ENCODE results near the gene PBX3. TPM values are rescaled to one million over a fixed set of nuclear protein-coding genes. Genes with fewer than 3 reads are reported as not detected.

The PBX3 gene
- total RNA-seq, 2 donors from 2014 or later, result 37.5 to 46.1 TPM

GRCh38 chr9:125782718-125783117 is 35.5 kb downstream of the PBX3 start:
- peaks cover 9% of the 10 kb centered on the region for H3K4me1 Mint-ChIP-seq
- H3K36me3 ChIP-seq (ENCODE audit: control insufficient read depth, insufficient read depth, low read length), result peaks cover 40% of the 10 kb centered on the region
- peaks cover 27% of the 10 kb centered on the region for H3K9me3 Mint-ChIP-seq
- H3K27me3 ChIP-seq (ENCODE audit: control insufficient read depth, insufficient read depth, low read length, poor library complexity, severe bottlenecking), result no peaks in the 10 kb centered on the region
- no peaks in the 10 kb centered on the region for H3K4me1 ChIP-seq (ENCODE audit: control insufficient read depth, insufficient read depth, low read length)
- no peak overlapping the region for H3K27ac ChIP-seq (ENCODE audit: low read depth, low read length)
- WGBS, 2 experiments (ENCODE audit: insufficient coverage in 1 of 2, insufficient read length in 1 of 2), result 89% methylated on average over 2 of the region's 2 CpGs; no CpG with 5 or more reads in 1 of the 2 experiments
- TF ChIP-seq CTCF (conservative IDR thresholded peaks at IDR 0.05), result no peak
- H3K9ac ChIP-seq (ENCODE audit: extremely low read depth, low read length, poor library complexity, severe bottlenecking), result no peak overlapping the region
- no peak overlapping the region for H3K4me3 Mint-ChIP-seq
- H3K4me3 ChIP-seq (ENCODE audit: low read length), result no peak overlapping the region
- DNase-seq, result no peak
- peaks cover 23% of the 10 kb centered on the region for H3K9me3 ChIP-seq (ENCODE audit: control insufficient read depth, low read length)
- H3K27me3 Mint-ChIP-seq (ENCODE audit: insufficient read depth), result no peaks in the 10 kb centered on the region
- H3K36me3 Mint-ChIP-seq (ENCODE audit: low read depth), result peaks cover 31% of the 10 kb centered on the region
- H3K27ac Mint-ChIP-seq, result no peak overlapping the region

- Mint-ChIP-seq H3K27me3 (ENCODE audit: insufficient read depth) (no peaks in the 10 kb centered on the region), H3K9me3 (peaks cover 27% of the 10 kb centered on the region), H3K4me1 (peaks cover 9% of the 10 kb centered on the region), H3K4me3 (no peak overlapping the region), H3K27ac (peak overlapping the region; percentile 78), H3K36me3 (ENCODE audit: low read depth) (peaks cover 34% of the 10 kb centered on the region)
- Histone ChIP-seq H3K36me3 (ENCODE audit: control insufficient read depth, insufficient read depth, low read length) (peaks cover 46% of the 10 kb centered on the region), H3K27me3 (ENCODE audit: control insufficient read depth, insufficient read depth, low read length, poor library complexity, severe bottlenecking) (no peaks in the 10 kb centered on the region), H3K4me1 (ENCODE audit: control insufficient read depth, insufficient read depth, low read length) (no peaks in the 10 kb centered on the region), H3K27ac (ENCODE audit: low read depth, low read length) (no peak overlapping the region), H3K9ac (ENCODE audit: extremely low read depth, low read length, poor library complexity, severe bottlenecking) (no peak overlapping the region), H3K9me3 (ENCODE audit: control insufficient read depth, low read length) (peaks cover 23% of the 10 kb centered on the region), H3K4me3 (ENCODE audit: low read length) (no peak overlapping the region)
- WGBS, 2 experiments (ENCODE audit: insufficient coverage in 1 of 2, insufficient read length in 1 of 2), result 72 to 85% methylated on average over 5 to 6 of the region's 6 CpGs
- DNase-seq, result no peak
- TF ChIP-seq CTCF (conservative IDR thresholded peaks at IDR 0.05), result no peak
Observed at GRCh38 chr9:125784286-125785049, 37.3 kb downstream of the PBX3 start.

- Histone ChIP-seq H3K27ac (ENCODE audit: low read depth, low read length) (no peak overlapping the region), H3K9ac (ENCODE audit: extremely low read depth, low read length, poor library complexity, severe bottlenecking) (no peak overlapping the region)
Observed at GRCh38 chr9:125785248-125785751, 38.1 kb downstream of the PBX3 start.

More at GRCh38 chr9:125785248-125785751, 38.1 kb downstream of the PBX3 start:
- no peak for TF ChIP-seq CTCF (conservative IDR thresholded peaks at IDR 0.05)
- peaks cover 9% of the 10 kb centered on the region for H3K4me1 Mint-ChIP-seq
- H3K4me3 Mint-ChIP-seq, result no peak overlapping the region
- no peak for DNase-seq
- no peaks in the 10 kb centered on the region for H3K4me1 ChIP-seq (ENCODE audit: control insufficient read depth, insufficient read depth, low read length)
- 91 to 99% methylated on average over 5 of the region's 5 CpGs for WGBS, 2 experiments (ENCODE audit: insufficient coverage in 1 of 2, insufficient read length in 1 of 2)
- H3K36me3 ChIP-seq (ENCODE audit: control insufficient read depth, insufficient read depth, low read length), result peaks cover 46% of the 10 kb centered on the region
- H3K36me3 Mint-ChIP-seq (ENCODE audit: low read depth), result peaks cover 37% of the 10 kb centered on the region
- H3K27me3 Mint-ChIP-seq (ENCODE audit: insufficient read depth), result no peaks in the 10 kb centered on the region
- peaks cover 27% of the 10 kb centered on the region for H3K9me3 Mint-ChIP-seq
- no peak overlapping the region for H3K27ac Mint-ChIP-seq
- peaks cover 23% of the 10 kb centered on the region for H3K9me3 ChIP-seq (ENCODE audit: control insufficient read depth, low read length)
- no peak overlapping the region for H3K4me3 ChIP-seq (ENCODE audit: low read length)
- H3K27me3 ChIP-seq (ENCODE audit: control insufficient read depth, insufficient read depth, low read length, poor library complexity, severe bottlenecking), result no peaks in the 10 kb centered on the region
